OCI-LY7 (cell line): ENCODE data around the gene TACC3.

Experiments
- CTCF ChIP-seq: fragments of 200-600 bp; sonication (generic); conservative IDR thresholded peaks from 2 replicates; pipeline ENCODE4 v1.5.1; 2014; ENCODE audit warnings: mild to moderate bottlenecking, antibody characterized with exemption, low read length, moderate library complexity, mixed read lengths
- EZH2phosphoT487 ChIP-seq: fragments of 200-600 bp; sonication (generic); IDR thresholded peaks from 2 replicates; pipeline ENCODE4 v1.6.1; 2018; ENCODE audit warnings: low read depth, borderline replicate concordance, mild to moderate bottlenecking, mixed run types, antibody characterized with exemption, low read length, moderate library complexity, mixed read lengths

- TF ChIP-seq CTCF, result no peak
- TF ChIP-seq EZH2phosphoT487, result no peak
Observed at GRCh38 chr4:1706358-1706757, 15.0 kb upstream of the TACC3 start.
